Large intestine (tissue), 3 donors: ENCODE results near the gene NDUFV2. TPM values are rescaled to one million over a fixed set of nuclear protein-coding genes. Genes with fewer than 3 reads are reported as not detected.
A peak's percentile ranks its signal among the peaks of the same experiment; 100 is the strongest.

Experiments used
- DNase-seq, 2 donors: peaks; one replicate each; pipeline versions ENCODE4 v3.0.0 to v3.0.0-alpha.2; 2013
- H3K27ac ChIP-seq: one replicate; pipeline ENCODE4 v1.5.1; 2013; ENCODE audit warnings: low read length
- H3K27me3 ChIP-seq: 2 replicates; pipeline ENCODE4 v1.6.1; 2013; ENCODE audit warnings: low read length; ENCODE audit not compliant: control insufficient read depth, insufficient read depth
- H3K36me3 ChIP-seq: 2 replicates; pipeline ENCODE4 v1.6.1; 2013; ENCODE audit warnings: low read length; ENCODE audit not compliant: control insufficient read depth, insufficient read depth
- H3K4me1 ChIP-seq: one replicate; pipeline ENCODE4 v1.6.1; 2013; ENCODE audit warnings: low read length; ENCODE audit not compliant: control insufficient read depth, insufficient read depth
- H3K4me3 ChIP-seq: one replicate; pipeline ENCODE4 v1.5.1; 2013; ENCODE audit warnings: low read length
- H3K9me3 ChIP-seq: one replicate; pipeline ENCODE4 v1.6.1; 2013; ENCODE audit warnings: mild to moderate bottlenecking, low read depth, low read length, moderate library complexity; ENCODE audit not compliant: control insufficient read depth
- WGBS: methylation state at CpG from one replicate; pipeline ENCODE4 v1.1.5; 2013; ENCODE audit warnings: low lambda C conversion rate; ENCODE audit not compliant: insufficient coverage; 5-methylcytosine and 5-hydroxymethylcytosine counted together
- polyA plus RNA-seq: library from polyadenylated mRNA; unstranded; fragments of 120-200 nt; gene quantifications from one replicate; pipeline ENCODE4 v1.2.1, GENCODE V29; 2013

NDUFV2 gene
- polyA plus RNA-seq, 1 donor = 126 TPM

GRCh38 chr18:9096685-9097084, 5.8 kb upstream of the NDUFV2 start:
- peaks cover 13% of the 10 kb centered on the region for H3K4me1 ChIP-seq
- H3K4me3 ChIP-seq = no peak overlapping the region
- no peak for DNase-seq
- H3K27ac ChIP-seq = no peak overlapping the region
- no peaks in the 10 kb centered on the region for H3K36me3 ChIP-seq
- no peaks in the 10 kb centered on the region for H3K27me3 ChIP-seq
- 100% methylated on average over 1 of the region's 2 CpGs for WGBS
- H3K9me3 ChIP-seq = no peaks in the 10 kb centered on the region

GRCh38 chr18:9097349-9097748, 5.2 kb upstream of the NDUFV2 start:
- WGBS = no CpG with 5 or more reads among the region's 2 CpGs
- no peaks in the 10 kb centered on the region for H3K27me3 ChIP-seq
- H3K36me3 ChIP-seq = no peaks in the 10 kb centered on the region
- H3K4me1 ChIP-seq = peaks cover 13% of the 10 kb centered on the region
- no peak overlapping the region for H3K27ac ChIP-seq
- H3K9me3 ChIP-seq = no peaks in the 10 kb centered on the region
- H3K4me3 ChIP-seq = no peak overlapping the region
- DNase-seq = no peak

- H3K27ac ChIP-seq = no peak overlapping the region
- H3K4me1 ChIP-seq = peaks cover 11% of the 10 kb centered on the region
- H3K36me3 ChIP-seq = no peaks in the 10 kb centered on the region
- H3K9me3 ChIP-seq = no peaks in the 10 kb centered on the region
- no peak for DNase-seq
- no peaks in the 10 kb centered on the region for H3K27me3 ChIP-seq
- WGBS = no CpG with 5 or more reads among the region's 3 CpGs
- no peak overlapping the region for H3K4me3 ChIP-seq
Measured at GRCh38 chr18:9100796-9101195, 1.7 kb upstream of the NDUFV2 start.

GRCh38 chr18:9101730-9102507, 580 bp upstream of the NDUFV2 start:
- peaks cover 17% of the 10 kb centered on the region for H3K4me1 ChIP-seq
- WGBS = 0% methylated on average over 1 of the region's 17 CpGs
- DNase-seq = peak; percentile 55 to 84
- H3K27me3 ChIP-seq = no peaks in the 10 kb centered on the region
- no peaks in the 10 kb centered on the region for H3K36me3 ChIP-seq
- H3K27ac ChIP-seq = peak overlapping the region; percentile 89
- peak overlapping the region; percentile 67 for H3K4me3 ChIP-seq
- no peaks in the 10 kb centered on the region for H3K9me3 ChIP-seq

GRCh38 chr18:9103376-9103873, 926 bp downstream of the NDUFV2 start:
- peak in 1 of 2 donors; percentile 50 for DNase-seq
- Histone ChIP-seq H3K27me3 (no peaks in the 10 kb centered on the region), H3K9me3 (no peaks in the 10 kb centered on the region), H3K27ac (peak overlapping the region; percentile 95), H3K4me3 (peak overlapping the region; percentile 79), H3K36me3 (no peaks in the 10 kb centered on the region), H3K4me1 (peaks cover 22% of the 10 kb centered on the region)
- WGBS = 0% methylated on average over 2 of the region's 4 CpGs

GRCh38 chr18:9104244-9104901, 1.9 kb downstream of the NDUFV2 start:
- Histone ChIP-seq H3K27ac (peak overlapping the region; percentile 29), H3K4me3 (peak overlapping the region; percentile 79), H3K36me3 (no peaks in the 10 kb centered on the region), H3K9me3 (no peaks in the 10 kb centered on the region), H3K27me3 (no peaks in the 10 kb centered on the region), H3K4me1 (peaks cover 22% of the 10 kb centered on the region)
- WGBS = 5% methylated on average over 3 of the region's 5 CpGs
- DNase-seq = no peak

GRCh38 chr18:9105420-9105819, 2.9 kb downstream of the NDUFV2 start:
- H3K27ac ChIP-seq = no peak overlapping the region

GRCh38 chr18:9106094-9106493, 3.6 kb downstream of the NDUFV2 start:
- H3K27ac ChIP-seq = no peak overlapping the region
- H3K36me3 ChIP-seq = no peaks in the 10 kb centered on the region
- WGBS = no CpG with 5 or more reads among the region's 1 CpG
- no peaks in the 10 kb centered on the region for H3K9me3 ChIP-seq
- H3K4me1 ChIP-seq = peaks cover 31% of the 10 kb centered on the region
- H3K27me3 ChIP-seq = no peaks in the 10 kb centered on the region
- no peak for DNase-seq
- H3K4me3 ChIP-seq = no peak overlapping the region

More at GRCh38 chr18:9105420-9105819, 2.9 kb downstream of the NDUFV2 start:
- no peaks in the 10 kb centered on the region for H3K27me3 ChIP-seq
- DNase-seq = no peak
- H3K4me1 ChIP-seq = peaks cover 27% of the 10 kb centered on the region
- H3K36me3 ChIP-seq = no peaks in the 10 kb centered on the region
- no peak overlapping the region for H3K4me3 ChIP-seq
- no peaks in the 10 kb centered on the region for H3K9me3 ChIP-seq
- WGBS = no CpG with 5 or more reads among the region's 3 CpGs

GRCh38 chr18:9106800-9107584, 4.5 kb downstream of the NDUFV2 start:
- no peaks in the 10 kb centered on the region for H3K36me3 ChIP-seq
- H3K27ac ChIP-seq = peak overlapping the region; percentile 20
- peak in 1 of 2 donors; percentile 39 for DNase-seq
- peaks cover 31% of the 10 kb centered on the region for H3K4me1 ChIP-seq
- WGBS = 0% methylated on average over 1 of the region's 4 CpGs
- H3K9me3 ChIP-seq = no peaks in the 10 kb centered on the region
- no peaks in the 10 kb centered on the region for H3K27me3 ChIP-seq
- no peak overlapping the region for H3K4me3 ChIP-seq

GRCh38 chr18:9108911-9109310, 6.4 kb downstream of the NDUFV2 start:
- Histone ChIP-seq H3K27me3 (no peaks in the 10 kb centered on the region), H3K9me3 (no peaks in the 10 kb centered on the region), H3K4me3 (no peak overlapping the region), H3K36me3 (peaks cover 2% of the 10 kb centered on the region), H3K4me1 (peaks cover 31% of the 10 kb centered on the region), H3K27ac (no peak overlapping the region)
- DNase-seq = no peak
- whole genome bisulfite sequencing = no CpG with 5 or more reads among the region's 2 CpGs
